ENCODE measurements around the gene ATP5IF1. TPM values are rescaled to one million over a fixed set of nuclear protein-coding genes. Genes with fewer than 3 reads are reported as not detected.

ATP5IF1 gene
- total and polyA plus RNA-seq, 9 of the 15 experiments (the other 6 are each of a cell fraction or from before 2014, with no cell fraction given): 292 to 1,422 (median 388) TPM

DNA sequence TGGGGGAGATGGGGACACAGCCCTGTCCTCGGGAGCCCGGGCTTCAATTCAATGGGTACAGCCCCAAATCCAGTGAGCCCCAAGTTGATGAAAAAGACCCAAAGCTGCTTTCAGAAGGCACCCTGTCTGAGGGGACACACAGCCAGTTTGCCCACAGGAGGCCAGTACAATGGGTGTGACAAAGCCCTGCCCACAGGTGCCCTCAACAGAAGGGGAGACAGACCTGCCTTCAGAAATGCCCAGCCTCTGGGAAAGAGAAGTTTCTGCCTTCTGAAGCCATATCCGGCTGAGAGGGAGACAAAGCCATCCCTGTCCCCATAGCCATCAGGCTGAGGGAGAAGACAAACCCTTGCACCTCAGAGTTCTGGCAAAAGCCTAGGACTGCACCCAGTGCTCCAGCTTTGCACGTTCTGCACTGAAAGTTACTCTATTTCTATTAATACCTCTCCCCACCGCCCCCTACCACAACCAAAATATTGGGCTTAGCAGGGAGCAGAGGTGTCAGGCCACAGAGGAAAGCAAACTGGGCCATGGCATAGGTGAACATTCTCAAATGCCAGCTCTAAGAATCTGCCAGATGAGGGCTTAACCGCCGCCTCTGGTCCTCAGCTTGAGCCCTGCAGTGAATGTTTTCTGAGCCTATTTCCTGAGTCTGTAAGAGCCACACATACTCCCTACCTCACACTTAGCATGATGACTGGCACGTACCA is 41.4 kb upstream of the ATP5IF1 start:
- in situ Hi-C loops (cut with MboI) (loop anchor here (10.0 kb wide), 1 partner anchor 330 kb away; no protein-coding TSS in a partner anchor), intact Hi-C loops (cut with micrococcal nuclease) (no loop called here)
- H3K4me1 ChIP-seq (replicated peaks in 1 of 2; ENCODE audit: control insufficient read depth in 2 of 2, insufficient read depth in 2 of 2, low read length in 2 of 2): peaks cover 25 to 28% of the 10 kb centered on the region in 2 experiments
- ATAC-seq (no peak), DNase-seq (ENCODE audit: extremely low read depth in 1 of 4, low spot score in 3 of 4) (no peak), FAIRE-seq (no peak)
- H3K27ac ChIP-seq (ENCODE audit: extremely low read depth, low read depth, low read length): no peak overlapping the region
- H4K20me1 ChIP-seq (replicated peaks; ENCODE audit: control insufficient read depth, insufficient read depth, low read length): no peaks in the 10 kb centered on the region
- no peak overlapping the region for H2AFZ ChIP-seq (ENCODE audit: low read depth, low read length)
- POLR2A ChIA-PET: interaction anchor here (0.6 to 1.0 kb wide), 5 partner anchors 11 to 988 kb away, joined by 3 to 4 read pairs (median 3); no protein-coding TSS in a partner anchor
- no peak overlapping the region for H3K4me2 ChIP-seq (ENCODE audit: insufficient read depth, low read length)
- H3K9ac ChIP-seq (ENCODE audit: insufficient read depth in 1 of 2, low read depth in 2 of 2, low read length in 2 of 2): no peak overlapping the region; a peak in 1 of 4 replicates
- H3K9me3 ChIP-seq (replicated peaks; ENCODE audit: control insufficient read depth, insufficient read depth, low read depth, low read length): no peaks in the 10 kb centered on the region
- no peaks in the 10 kb centered on the region for H3K79me2 ChIP-seq (ENCODE audit: control insufficient read depth, insufficient read depth, low read length)
- no peaks in the 10 kb centered on the region for H3K27me3 ChIP-seq (ENCODE audit: control insufficient read depth in 2 of 2, insufficient read depth in 2 of 2, low read length in 2 of 2)
- TF ChIP-seq RBM22 (IDR thresholded peaks at IDR 0.05; ENCODE audit: low read depth, low read length, poor library complexity, severe bottlenecking) (no peak), ZNF175 (CRISPR knock-in tag; IDR thresholded peaks at IDR 0.05; ENCODE audit: low read depth) (no peak), SMARCA4 (IDR thresholded peaks at IDR 0.05) (no peak), ZC3H11A (IDR thresholded peaks at IDR 0.05; ENCODE audit: low read depth, low read length) (no peak), MED1 (CRISPR knock-in tag; IDR thresholded peaks at IDR 0.05; ENCODE audit: borderline replicate concordance) (no peak)
- TF ChIP-seq, protein P1, sequence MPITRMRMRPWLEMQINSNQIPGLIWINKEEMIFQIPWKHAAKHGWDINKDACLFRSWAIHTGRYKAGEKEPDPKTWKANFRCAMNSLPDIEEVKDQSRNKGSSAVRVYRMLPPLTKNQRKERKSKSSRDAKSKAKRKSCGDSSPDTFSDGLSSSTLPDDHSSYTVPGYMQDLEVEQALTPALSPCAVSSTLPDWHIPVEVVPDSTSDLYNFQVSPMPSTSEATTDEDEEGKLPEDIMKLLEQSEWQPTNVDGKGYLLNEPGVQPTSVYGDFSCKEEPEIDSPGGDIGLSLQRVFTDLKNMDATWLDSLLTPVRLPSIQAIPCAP (CRISPR knock-in tag; IDR thresholded peaks at IDR 0.05; ENCODE audit: borderline replicate concordance): no peak
- 45% methylated on average over 8 of the region's 8 CpGs for whole genome bisulfite sequencing (ENCODE audit: insufficient coverage, low coverage, missing lambda C conversion rate)
- CTCF ChIA-PET (ENCODE audit: low intra/inter-chr PET ratio): no interaction called here
- no peaks in the 10 kb centered on the region for H3K9me1 ChIP-seq (ENCODE audit: control insufficient read depth, insufficient read depth, low read length)
- no TSS peak for BruUV-seq (replicated peaks)
- H3K4me3 ChIP-seq: no peak overlapping the region
- H3K36me3 ChIP-seq (ENCODE audit: control insufficient read depth, insufficient read depth, low read length): peaks cover 21% of the 10 kb centered on the region; the same call in 2 of the 3 replicates

Data from K562 (cell line).